Choroid plexus epithelial cell (primary cell): ENCODE results near the gene SHB.

Experiments used
- DNase-seq: peaks from one replicate; pipeline ENCODE4 v3.0.0-alpha.2; 2010; ENCODE audit warnings: low read depth
- H3K4me3 ChIP-seq: 2 replicates; pipeline ENCODE4 v1.5.1; 2011; ENCODE audit warnings: low read depth, mild to moderate bottlenecking, control low read depth, low read length, moderate library complexity
- CTCF ChIP-seq: conservative IDR thresholded peaks from 2 replicates; pipeline ENCODE4 v1.5.1; 2011; ENCODE audit warnings: low read depth, mild to moderate bottlenecking, control low read depth, inconsistent platforms, low read length, moderate library complexity

SHB gene

GRCh38 chr9:37943345-37944265 is 125.4 kb downstream of the SHB start:
- TF ChIP-seq CTCF: no peak
- DNase-seq: peak; percentile 92
- H3K4me3 ChIP-seq: no peak overlapping the region

- no peak overlapping the region for H3K4me3 ChIP-seq
- DNase-seq: no peak
- no peak for TF ChIP-seq CTCF
These were observed 126.2 kb downstream of the SHB start for GRCh38 chr9:37942621-37943344.

- TF ChIP-seq CTCF: peak; percentile 8
- H3K4me3 ChIP-seq: no peak overlapping the region
- DNase-seq: no peak
These were observed 127.8 kb downstream of the SHB start for GRCh38 chr9:37941253-37941652.

GRCh38 chr9:37939575-37940095 is 129.4 kb downstream of the SHB start:
- no peak for TF ChIP-seq CTCF
- no peak overlapping the region for H3K4me3 ChIP-seq
- DNase-seq: peak; percentile 50

- peak; percentile 73 for DNase-seq
- peak; percentile 20 for TF ChIP-seq CTCF
- H3K4me3 ChIP-seq: no peak overlapping the region
These were observed 130.7 kb downstream of the SHB start for GRCh38 chr9:37938121-37938891.

- no peak overlapping the region for H3K4me3 ChIP-seq
- TF ChIP-seq CTCF: no peak
- no peak for DNase-seq
These were observed 131.7 kb downstream of the SHB start for GRCh38 chr9:37937366-37937765.
